T-helper 2 cell treated with Interferon-gamma antibody and Interleukin-4, amounts not matched to agents 100 ng/mL and 5 ng/mL, for 36 hours (primary cell): ENCODE data around the gene ZNF469. TPM values are rescaled to one million over a fixed set of nuclear protein-coding genes. Genes with fewer than 3 reads are reported as not detected.

Experiments
- intact Hi-C: fragments of 100-400 bp; cut with micrococcal nuclease; formaldehyde crosslinking; loops from one replicate; pipeline ENCODE4 v1.15.1; 2023
- total RNA-seq: library from RNA; stranded (reverse); gene quantifications from 2 replicates; pipeline ENCODE4 v1.2.3, GENCODE V29; 2022

ZNF469 gene
- total RNA-seq, 1 donor from 2014 or later, result 0.52 TPM

DNA sequence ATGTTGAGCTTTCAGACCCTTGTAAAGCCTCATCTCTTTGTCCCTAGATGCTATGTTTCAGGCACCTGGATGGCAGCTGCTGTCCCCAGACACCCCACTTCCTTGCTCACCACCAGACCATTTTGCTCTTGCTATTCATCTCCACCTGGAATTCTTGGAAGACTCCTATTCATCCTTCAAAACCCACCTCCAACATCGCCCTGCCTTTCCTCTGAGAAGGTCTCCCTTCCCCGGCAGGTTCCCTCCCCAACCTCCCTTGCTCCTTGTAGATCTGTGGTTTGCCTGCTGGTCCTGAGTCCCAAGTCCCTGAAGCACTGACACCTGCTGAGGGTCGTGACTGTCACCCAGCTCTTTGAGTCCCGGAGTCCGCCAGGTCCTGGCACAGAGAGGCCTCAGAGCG lies 9.9 kb downstream of the ZNF469 start:
- intact Hi-C loops, result no loop called here

GRCh38 chr16:88393034-88393433 lies 10.3 kb downstream of the ZNF469 start:
- intact Hi-C loops, result no loop called here

GRCh38 chr16:88393571-88393970 lies 10.8 kb downstream of the ZNF469 start:
- intact Hi-C loops, result no loop called here

GRCh38 chr16:88394426-88394825 lies 11.7 kb downstream of the ZNF469 start:
- intact Hi-C loops, result no loop called here

- intact Hi-C loops, result no loop called here
These were observed 13.2 kb downstream of the ZNF469 start for GRCh38 chr16:88395669-88396584.

DNA sequence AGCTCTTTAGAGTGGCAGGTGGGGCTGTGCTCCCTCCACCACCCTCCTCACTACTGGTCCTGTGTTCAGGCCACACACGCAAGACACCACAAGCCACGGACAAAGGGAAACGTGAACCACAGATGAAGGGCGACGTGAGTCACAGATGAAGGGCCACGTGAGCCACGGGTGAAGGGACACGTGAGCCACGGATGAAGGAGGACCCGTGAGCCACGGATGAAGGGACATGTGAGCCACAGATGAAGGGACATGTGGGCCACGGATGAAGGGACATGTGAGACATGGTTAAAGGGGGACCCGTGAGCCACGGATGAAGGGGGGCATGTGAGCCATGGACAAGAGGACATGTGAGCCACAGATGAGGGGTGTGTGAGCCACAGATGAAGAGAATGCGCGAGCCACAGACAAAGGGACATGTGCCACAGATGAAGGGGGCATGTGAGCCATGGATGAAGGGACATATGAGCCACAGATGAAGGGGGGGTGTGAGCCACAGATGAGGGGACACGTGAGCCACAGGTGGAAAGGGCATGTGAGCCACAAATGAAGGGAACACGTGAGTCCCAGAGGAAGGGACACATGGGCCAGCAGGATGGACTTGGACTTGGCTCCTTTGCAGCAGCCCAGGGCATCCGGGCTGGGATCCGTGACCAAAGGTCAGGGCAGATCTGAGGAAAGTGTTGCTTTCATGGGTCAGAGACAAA lies 15.6 kb downstream of the ZNF469 start:
- intact Hi-C loops, result no loop called here

DNA sequence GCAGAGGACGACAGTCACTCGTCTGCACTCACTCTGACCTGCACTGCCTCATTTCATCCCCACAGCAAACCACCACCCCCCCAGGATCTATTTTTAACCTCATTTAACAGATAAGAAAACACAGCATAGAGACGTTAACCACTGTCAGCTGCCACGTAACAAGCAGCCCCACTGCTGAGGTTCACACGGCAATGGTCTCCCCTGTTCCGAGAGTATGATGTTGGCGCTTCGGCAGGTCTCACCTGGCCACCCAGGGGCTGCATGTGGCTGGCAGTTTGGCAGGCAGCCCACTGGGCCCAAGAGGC lies 16.1 kb downstream of the ZNF469 start:
- intact Hi-C loops, result no loop called here

DNA sequence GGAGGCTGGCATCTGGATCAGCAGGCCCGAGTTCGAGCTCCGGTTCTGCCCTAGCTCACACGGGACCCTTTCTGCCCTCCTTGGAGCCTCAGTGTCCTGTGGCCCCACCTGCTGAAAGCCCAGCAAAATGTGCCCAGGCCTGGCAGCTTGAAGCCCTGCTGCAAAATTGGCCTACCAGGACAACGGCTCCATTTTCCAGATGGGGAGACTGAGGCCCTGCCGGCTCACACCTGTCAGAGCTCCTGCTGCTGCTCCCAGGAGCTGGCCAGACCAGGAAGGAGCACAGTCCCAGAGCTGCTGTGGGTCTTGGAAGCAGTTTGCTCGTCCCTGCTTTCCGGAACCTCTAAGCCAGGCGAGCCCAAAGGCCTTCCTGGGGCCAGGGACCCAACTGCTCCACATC lies 17.4 kb downstream of the ZNF469 start:
- intact Hi-C loops, result no loop called here

- intact Hi-C loops, result no loop called here
These were observed 19.0 kb downstream of the ZNF469 start for GRCh38 chr16:88401604-88402246.

GRCh38 chr16:88402551-88403240 lies 19.9 kb downstream of the ZNF469 start:
- intact Hi-C loops, result no loop called here

- intact Hi-C loops, result no loop called here
These were observed 21.2 kb downstream of the ZNF469 start for GRCh38 chr16:88403794-88404581.

GRCh38 chr16:88404769-88405168 lies 22.0 kb downstream of the ZNF469 start:
- intact Hi-C loops, result no loop called here

DNA sequence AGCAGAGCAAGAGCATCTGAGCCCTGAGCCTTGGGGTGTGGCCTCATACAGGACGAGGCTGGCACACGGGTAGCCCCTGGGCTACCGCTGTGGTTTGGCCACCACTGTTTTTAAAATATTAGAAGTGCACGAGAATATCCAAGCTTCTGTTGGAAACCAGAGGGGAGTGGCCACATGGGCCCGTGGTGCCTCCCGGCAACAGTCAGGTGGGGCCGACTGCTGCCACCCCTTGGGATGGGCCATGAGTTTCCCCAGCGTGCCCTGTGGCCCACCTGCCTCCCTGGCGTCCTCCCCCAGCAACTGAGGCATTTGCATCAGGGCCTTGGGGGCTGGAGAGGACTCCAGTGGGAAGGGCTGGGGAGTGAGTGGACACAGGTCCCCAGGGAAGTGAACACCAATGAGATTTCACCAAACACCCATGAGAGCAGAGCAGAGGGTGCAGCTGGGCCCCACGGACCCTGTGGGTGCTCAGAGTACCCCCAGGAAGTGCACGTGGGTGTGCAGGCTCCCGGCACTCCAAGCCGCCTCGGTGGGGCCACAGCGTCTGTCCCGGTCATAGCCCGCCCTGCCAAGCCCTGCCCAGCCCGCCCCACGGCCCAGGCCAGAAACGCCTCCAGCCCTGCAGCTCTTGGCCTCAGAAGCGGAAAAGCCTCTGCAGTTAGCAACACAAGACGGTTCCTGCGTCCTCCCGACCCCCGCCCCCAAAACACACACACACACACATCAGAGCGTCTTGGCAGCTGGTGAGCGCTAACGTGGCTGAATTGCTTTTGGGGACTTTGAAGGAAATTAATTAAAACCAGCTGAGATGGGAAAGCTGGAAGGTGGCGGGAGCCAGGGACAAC lies 22.7 kb downstream of the ZNF469 start:
- intact Hi-C loops, result no loop called here

GRCh38 chr16:88406096-88407041 lies 23.6 kb downstream of the ZNF469 start:
- intact Hi-C loops, result no loop called here

DNA sequence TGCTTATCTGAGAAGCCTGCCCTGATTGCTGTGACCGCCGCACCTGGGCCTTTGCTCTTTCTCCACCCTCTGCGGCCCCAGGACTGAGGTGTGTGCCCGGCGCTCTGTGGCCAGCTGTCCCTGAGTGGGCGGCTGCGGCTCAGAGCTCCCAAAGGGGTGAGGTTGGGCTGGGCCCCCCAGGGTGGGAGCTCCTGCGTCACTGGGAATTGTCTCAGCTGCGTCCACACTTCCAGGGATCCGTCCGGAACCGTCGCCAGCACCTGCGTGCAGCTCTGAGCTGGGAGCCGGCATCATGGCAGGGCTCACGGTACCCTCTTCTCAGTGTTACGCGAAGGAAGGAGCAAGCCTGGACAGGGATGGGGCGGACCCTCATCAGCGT lies 24.3 kb downstream of the ZNF469 start:
- intact Hi-C loops, result no loop called here

DNA sequence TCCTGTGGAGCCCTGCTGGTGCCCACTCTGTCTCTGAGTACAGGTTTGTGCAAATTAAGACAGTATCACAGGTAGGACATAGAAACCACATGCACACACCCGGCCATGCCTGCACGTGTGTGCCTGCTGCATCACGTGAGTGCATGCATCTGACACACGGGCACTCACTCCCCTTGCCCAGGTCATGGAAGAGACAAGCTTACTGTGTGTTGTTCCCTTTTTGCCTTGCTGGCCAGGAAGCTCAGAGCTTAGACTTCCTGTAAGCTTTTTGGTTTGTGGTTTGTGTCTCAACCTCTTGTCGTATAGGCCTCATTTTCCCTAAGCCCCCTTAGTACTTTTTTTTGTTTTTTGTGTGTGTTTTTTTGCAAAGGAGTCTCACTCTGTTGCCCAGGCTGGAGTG lies 25.0 kb downstream of the ZNF469 start:
- intact Hi-C loops, result no loop called here

- intact Hi-C loops, result no loop called here
These were observed 25.9 kb downstream of the ZNF469 start for GRCh38 chr16:88408561-88409142.

DNA sequence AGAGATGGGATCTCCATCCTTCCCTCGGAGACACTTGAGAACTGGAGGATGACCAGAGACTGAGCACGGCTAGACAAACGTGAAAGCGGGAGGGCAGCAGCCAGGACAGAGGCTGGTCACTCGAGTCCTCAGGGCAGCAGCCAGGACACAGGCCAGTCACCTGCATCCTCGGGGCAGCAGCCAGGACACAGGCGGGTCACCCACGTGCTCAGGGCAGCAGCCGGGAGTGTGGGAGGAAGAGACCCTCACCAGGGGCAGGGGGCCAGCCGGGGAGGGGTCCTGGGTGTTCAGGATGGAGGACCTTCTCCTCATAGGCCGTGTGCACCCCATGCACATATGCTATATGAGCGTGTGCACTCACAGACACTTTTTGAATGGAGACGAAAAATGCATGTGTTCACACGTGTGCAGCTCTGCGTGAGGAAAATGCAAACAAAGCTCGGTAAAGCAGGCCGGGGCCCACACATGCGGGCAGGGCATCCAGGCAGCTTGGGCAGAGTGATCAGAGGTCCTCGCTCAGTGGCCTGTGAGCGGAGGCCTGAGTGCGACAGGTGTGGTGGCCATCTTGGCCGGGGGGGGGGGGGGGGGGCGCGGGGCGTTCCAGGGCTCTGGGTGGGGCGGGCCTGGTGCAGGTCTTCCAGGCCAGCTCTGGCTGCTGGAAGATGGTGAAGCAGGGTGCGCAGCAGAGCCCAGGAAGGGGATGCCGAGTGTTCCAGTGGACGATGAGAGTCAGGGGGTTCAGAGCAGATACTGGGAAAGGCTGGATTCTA lies 26.7 kb downstream of the ZNF469 start:
- intact Hi-C loops, result no loop called here
